ENCODE measurements around the gene NACAD. TPM values are rescaled to one million over a fixed set of nuclear protein-coding genes. Genes with fewer than 3 reads are reported as not detected.

NACAD gene
- total and polyA plus RNA-seq, 2 of the 4 experiments (the other 2 are of a cell fraction) = 0.54 to 2.2 TPM

DNA sequence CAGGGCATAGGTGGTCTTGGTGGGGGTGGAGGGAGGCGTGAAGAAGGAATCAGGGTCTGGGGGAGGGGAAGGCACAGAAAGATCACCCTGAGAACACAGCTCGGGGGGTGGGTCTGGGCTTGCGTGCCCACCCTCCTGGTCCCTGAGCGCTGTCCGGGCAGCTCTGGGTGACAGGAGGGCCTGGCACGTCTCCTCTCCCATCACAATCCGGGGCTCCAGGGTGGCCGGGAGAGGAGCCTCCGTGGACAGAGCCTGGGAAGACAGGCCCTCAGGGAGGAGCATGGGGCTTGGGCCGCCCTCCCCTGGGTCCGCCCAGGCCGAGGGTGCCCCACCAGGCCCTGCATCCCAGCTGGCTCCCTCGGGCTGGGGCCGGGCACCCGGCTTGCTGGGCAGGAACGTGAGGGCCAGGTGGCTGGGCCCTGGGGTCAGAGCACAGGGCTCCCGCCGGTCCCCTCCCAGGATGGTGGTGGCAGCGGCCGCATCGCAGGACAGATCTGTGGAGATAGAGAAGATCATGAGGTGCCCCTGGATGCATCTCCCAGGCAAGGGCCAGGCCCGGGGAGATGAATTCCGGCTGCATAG is 3.1 kb downstream of the NACAD start:
- BruUV-seq (replicated peaks) = no TSS peak
- intact Hi-C loops (cut with micrococcal nuclease) (no loop called here), dilution Hi-C loops (cut with HindIII; ENCODE audit: low sequenced_read_pairs, unreplicated experiment) (no loop called here), in situ Hi-C loops (cut with MboI; ENCODE audit: low sequenced_read_pairs) (no loop called here)
- Histone ChIP-seq H3K79me1 (ENCODE audit: low read depth in 1 of 2, low read length in 2 of 2) (peaks cover 0 to 8% of the 10 kb centered on the region in 2 experiments; a peak in 1 of 4 replicates), H3K27ac (ENCODE audit: insufficient read depth, low read length) (no peak overlapping the region), H3K14ac (replicated peaks; ENCODE audit: low read depth, low read length) (no peak overlapping the region), H2BK120ac (ENCODE audit: low read depth, low read length) (no peak overlapping the region), H2BK20ac (ENCODE audit: low read depth, low read length) (no peak overlapping the region), H2BK5ac (ENCODE audit: low read depth, low read length, poor library complexity, severe bottlenecking) (no peak overlapping the region), H3K4me2 (ENCODE audit: low read depth, low read length) (no peak overlapping the region), H3K27me3 (ENCODE audit: control insufficient read depth, insufficient read depth, low read length) (no peaks in the 10 kb centered on the region), H2BK15ac (ENCODE audit: low read depth, low read length) (no peak overlapping the region), H2AK9ac (replicated peaks; ENCODE audit: low read depth, low read length, poor library complexity) (no peak overlapping the region), H3K4ac (ENCODE audit: low read depth, low read length) (no peak overlapping the region), H4K5ac (ENCODE audit: low read depth, low read length) (no peak overlapping the region), H2AFZ (replicated peaks; ENCODE audit: low read length, poor library complexity) (no peak overlapping the region), H3K4me3 (ENCODE audit: insufficient read depth, low read depth, low read length) (no peak overlapping the region), H3K36me3 (ENCODE audit: control insufficient read depth, insufficient read depth, low read length) (peaks cover 8% of the 10 kb centered on the region; the same call in 1 of the 2 replicates), H3K9me3 (ENCODE audit: control insufficient read depth, insufficient read depth, low read length) (no peaks in the 10 kb centered on the region), H4K91ac (ENCODE audit: insufficient read depth, low read depth, low read length) (no peak overlapping the region), H3K9me1 (ENCODE audit: insufficient read depth, low read length) (peaks cover 7% of the 10 kb centered on the region), H3K18ac (ENCODE audit: low read depth, low read length) (no peak overlapping the region), H4K20me1 (ENCODE audit: insufficient read depth, low read length) (no peaks in the 10 kb centered on the region), H3K23ac (ENCODE audit: low read depth, low read length) (no peak overlapping the region), H3K9ac (ENCODE audit: low read depth, low read length) (no peak overlapping the region), H3K4me1 (ENCODE audit: control insufficient read depth, insufficient read depth, low read length) (peaks cover 3% of the 10 kb centered on the region; the same call in 1 of the 2 replicates), H3K56ac (ENCODE audit: extremely low read depth, insufficient read depth, low read length) (no peak overlapping the region), H4K8ac (ENCODE audit: low read depth in 2 of 2, low read length in 2 of 2) (no peak overlapping the region), H2AK5ac (ENCODE audit: low read depth, low read length) (no peak overlapping the region)
- no peak for DNase-seq
- no peak for ATAC-seq (ENCODE audit: low read depth)
- POLR2A ChIA-PET (ENCODE audit: unreplicated experiment) = no interaction called here
- CTCF ChIA-PET = interaction anchor here (0.7 kb wide), 1 partner anchor 15 kb away, joined by 3 read pairs; no protein-coding TSS in a partner anchor
- TF ChIP-seq BHLHE40 (IDR thresholded peaks at IDR 0.05; ENCODE audit: low read depth, low read length) = no peak
- TF ChIP-seq, protein P1, sequence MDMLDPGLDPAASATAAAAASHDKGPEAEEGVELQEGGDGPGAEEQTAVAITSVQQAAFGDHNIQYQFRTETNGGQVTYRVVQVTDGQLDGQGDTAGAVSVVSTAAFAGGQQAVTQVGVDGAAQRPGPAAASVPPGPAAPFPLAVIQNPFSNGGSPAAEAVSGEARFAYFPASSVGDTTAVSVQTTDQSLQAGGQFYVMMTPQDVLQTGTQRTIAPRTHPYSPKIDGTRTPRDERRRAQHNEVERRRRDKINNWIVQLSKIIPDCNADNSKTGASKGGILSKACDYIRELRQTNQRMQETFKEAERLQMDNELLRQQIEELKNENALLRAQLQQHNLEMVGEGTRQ (IDR thresholded peaks at IDR 0.05; ENCODE audit: low read depth, low read length) = no peak
- TF ChIP-seq RCOR1 (IDR thresholded peaks at IDR 0.05; ENCODE audit: insufficient replicate concordance, low read length) = no peak
- no peak for TF ChIP-seq FOS (IDR thresholded peaks at IDR 0.05; ENCODE audit: low read depth, low read length)
- no peak for TF ChIP-seq MXI1 (IDR thresholded peaks at IDR 0.05; ENCODE audit: borderline replicate concordance, low read depth, low read length)
- TF ChIP-seq, protein P2, sequence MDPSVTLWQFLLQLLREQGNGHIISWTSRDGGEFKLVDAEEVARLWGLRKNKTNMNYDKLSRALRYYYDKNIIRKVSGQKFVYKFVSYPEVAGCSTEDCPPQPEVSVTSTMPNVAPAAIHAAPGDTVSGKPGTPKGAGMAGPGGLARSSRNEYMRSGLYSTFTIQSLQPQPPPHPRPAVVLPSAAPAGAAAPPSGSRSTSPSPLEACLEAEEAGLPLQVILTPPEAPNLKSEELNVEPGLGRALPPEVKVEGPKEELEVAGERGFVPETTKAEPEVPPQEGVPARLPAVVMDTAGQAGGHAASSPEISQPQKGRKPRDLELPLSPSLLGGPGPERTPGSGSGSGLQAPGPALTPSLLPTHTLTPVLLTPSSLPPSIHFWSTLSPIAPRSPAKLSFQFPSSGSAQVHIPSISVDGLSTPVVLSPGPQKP (IDR thresholded peaks at IDR 0.05; ENCODE audit: borderline replicate concordance, low read depth, low read length) = no peak
- 76% methylated on average over 12 of the region's 23 CpGs; no CpG with 5 or more reads in 1 of the 2 experiments for WGBS, 2 experiments (ENCODE audit: extremely low coverage in 2 of 2, insufficient read length in 1 of 2)
